Effector CD8-positive, alpha-beta T cell (primary cell): ENCODE data around the gene CFAP206.

Experiments used
- DNase-seq: peaks from one replicate; lab custom pipeline; 2025; lab: John Stamatoyannopoulos, UW
- total RNA-seq, 4 experiments: gene quantifications; one replicate each; lab custom pipeline; 2026; lab: John Stamatoyannopoulos, UW

Gene CFAP206, protein sequence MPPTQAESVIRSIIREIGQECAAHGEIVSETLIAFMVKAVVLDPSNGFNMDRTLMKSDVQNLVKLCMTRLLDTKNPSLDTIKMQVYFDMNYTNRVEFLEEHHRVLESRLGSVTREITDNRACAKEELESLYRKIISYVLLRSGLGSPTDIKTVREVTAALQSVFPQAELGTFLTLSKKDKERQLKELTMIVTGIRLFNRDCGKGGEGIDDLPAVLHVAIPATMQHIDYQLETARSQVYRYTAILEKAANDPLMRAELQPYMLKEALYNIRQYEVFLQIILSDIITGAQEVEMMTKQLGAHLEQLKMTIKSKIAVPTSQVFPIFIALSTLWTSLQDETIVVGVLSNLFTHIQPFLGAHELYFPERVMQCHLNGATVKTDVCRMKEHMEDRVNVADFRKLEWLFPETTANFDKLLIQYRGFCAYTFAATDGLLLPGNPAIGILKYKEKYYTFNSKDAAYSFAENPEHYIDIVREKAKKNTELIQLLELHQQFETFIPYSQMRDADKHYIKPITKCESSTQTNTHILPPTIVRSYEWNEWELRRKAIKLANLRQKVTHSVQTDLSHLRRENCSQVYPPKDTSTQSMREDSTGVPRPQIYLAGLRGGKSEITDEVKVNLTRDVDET
- total RNA-seq = 0 to 0.36 (median 0) reads per million in 4 experiments

DNA sequence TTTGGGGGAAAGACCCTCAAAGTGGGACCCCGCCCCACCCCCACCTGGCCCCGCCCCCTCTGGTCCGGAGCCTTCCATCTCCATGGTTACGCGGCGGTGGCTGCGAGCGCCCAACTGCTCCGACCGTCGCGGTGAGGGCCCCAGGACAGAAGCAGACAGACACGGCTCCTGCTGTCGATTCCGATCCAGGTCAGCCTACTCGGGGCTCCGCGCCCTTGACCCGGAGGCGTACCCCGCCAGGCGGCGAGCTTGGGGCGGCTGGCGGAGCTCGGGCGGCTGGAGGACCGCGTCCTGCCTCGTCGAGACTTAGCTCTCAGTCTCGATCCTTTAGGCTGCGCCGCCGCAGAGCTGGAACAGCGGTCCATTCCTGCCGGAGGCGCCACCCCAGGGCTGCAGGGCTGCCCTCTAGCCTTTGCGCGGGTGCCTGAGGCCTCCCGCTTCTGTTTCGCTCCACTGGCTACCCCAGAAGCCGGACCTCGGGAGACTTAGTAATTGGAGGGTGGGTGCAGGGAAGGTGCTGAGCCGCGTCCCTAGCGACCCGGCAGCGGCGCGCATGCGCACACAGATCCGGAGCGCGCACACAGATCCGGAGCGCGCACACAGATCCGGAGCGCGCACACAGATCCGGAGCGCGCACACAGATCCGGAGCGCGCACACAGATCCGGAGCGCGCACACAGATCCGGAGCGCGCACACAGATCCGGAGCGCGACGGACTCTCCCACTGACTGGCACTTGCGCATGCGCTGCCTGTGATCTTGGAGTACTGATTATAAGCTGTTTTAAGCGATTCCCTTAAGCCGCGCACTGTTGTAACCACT, at the start of gene CFAP206:
CFAP206 (plus strand) TSS at position 72 of the 820 bp plus-strand sequence. CDS start 1,868 bp downstream, outside the sequence.
- peak; percentile 80 for DNase-seq

DNA sequence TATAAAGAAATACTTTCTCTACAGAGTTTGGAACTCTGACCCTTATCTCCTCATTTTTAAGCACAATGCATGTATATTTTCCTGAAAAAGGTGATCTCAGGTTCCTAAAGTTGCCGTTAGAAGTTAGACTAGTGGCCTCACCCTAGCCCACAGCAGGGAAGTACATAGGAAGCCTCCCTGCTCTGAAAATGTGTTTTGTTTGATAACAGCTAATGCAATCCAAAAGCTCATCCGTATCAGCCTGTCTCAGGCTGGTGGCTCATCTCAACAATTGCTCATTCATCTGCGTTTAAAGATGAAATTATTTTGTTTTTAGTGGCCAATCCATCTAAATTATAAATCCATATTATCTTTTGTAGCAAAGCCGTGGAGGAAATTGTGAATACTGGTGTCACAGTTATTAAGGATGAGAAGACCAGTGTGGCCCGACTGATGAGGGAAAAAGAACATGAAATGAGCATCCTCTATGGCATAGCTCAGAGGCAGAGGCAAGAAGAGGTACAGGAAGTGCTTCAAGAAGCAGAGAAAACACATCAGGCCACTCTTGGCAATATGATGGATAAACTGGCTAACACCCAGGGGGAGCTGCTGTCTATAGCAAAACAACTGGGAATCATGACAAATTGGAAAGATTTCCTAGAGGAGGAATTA, 43.0 kb upstream of the CFAP206 start:
- no peak for DNase-seq

DNA sequence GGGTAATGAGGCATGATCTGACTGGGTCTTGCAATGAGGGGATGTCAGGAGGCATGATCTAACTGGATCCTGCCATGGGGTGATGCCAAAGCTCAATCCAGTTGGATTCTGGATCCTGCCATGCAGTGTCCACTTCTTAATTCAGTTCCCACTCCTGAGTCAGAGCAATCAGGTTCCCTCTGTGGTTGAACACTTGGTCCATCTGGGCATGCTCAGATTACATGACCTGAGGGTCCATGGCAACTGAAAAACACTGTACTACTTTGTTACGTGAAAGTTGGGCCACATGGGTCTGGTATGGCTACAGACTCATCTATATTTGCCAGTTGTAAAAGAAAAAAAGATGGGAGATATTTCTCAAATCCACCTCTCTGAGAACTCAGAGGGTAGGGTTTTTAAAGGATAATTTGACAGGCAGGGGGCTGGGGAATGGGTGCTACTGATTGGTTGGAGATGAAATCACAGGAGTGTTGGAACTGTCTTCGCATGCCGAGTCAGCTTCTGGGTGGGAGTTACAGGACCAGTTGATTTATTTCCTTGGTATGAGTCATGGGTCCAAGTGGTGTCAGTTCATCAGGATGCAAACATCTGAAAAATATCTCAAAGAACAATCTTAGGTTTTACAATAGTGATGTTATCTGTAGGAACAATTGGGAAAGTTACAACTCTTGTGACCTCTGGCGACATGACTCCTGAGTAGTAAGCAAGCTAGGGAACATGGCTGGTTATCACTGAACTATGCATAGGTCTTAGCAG, 41.5 kb upstream of the CFAP206 start:
- DNase-seq = no peak

DNA sequence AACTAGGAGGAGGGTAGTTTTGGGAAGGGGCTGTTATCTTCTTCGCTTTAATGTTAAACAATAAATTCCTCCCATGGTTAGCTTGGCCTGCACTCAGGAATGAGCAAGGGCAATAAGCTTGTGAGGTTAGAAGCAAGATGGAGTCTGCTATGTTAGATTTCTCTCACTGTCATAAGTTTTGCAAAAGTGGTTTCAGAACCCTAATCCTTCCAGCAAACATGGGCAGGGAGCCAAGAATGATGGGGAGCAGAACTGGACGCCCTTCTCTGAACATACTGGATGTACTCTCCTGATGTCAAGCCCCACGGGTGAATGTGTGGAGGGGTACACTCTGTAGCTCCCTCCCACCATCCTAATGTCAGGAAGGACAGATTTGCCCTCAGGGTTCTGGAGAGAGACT, 40.9 kb upstream of the CFAP206 start:
- DNase-seq = no peak

DNA sequence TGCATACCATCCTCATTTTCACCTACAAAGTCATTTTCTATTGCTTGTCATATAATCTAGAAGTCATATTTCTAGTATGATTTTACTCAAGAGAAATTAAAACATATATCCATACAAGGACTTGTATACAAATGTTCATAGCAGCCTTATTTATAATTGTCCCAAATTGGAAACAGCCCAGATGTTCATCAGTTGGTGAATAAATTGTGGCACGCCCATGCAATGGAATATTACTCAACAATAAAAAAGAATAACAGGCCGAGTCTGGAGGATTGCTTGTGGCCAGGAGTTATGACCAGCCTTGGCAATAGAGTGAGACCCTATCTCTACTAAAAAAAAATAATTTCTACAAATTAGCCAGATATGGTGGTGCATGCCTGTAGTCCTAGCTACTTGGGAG, 34.4 kb upstream of the CFAP206 start:
- DNase-seq = no peak

DNA sequence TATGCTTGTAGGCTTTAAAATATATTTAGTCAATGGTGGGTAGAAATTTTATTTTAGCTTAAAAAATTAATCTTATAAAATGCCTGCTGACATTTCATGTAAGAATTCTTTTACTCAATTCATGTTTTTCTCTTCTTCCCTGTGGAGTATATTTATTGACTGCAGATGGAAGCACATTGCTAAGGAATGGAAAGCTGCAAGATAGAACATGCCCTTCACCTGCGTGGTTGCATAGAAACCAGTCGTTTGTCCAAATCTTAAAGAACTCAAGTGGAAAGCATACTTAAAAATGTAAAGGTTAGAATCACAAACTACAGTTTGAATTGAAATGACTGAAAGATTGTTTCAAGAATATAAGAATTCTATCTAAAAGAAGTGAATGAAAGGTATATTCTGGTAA, 32.5 kb upstream of the CFAP206 start:
- no peak for DNase-seq

DNA sequence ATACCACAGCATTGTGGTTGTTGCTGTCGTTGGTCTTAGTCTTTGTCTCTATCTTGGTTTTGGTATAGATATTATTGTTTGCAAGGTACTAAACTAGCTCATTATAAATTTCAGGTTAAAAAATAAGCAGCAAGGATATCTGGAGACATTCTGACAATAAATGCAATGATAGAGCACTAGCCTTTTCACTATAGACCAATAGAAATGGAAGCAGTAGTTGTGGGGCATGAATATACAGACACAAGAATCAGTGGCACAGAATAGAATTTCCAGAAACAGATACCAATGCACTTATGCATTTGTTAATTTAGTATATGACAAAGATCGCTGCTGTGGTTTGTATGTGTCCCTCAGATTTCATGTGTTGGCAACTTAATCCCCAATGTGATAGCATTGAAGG, 31.1 kb upstream of the CFAP206 start:
- DNase-seq = no peak

DNA sequence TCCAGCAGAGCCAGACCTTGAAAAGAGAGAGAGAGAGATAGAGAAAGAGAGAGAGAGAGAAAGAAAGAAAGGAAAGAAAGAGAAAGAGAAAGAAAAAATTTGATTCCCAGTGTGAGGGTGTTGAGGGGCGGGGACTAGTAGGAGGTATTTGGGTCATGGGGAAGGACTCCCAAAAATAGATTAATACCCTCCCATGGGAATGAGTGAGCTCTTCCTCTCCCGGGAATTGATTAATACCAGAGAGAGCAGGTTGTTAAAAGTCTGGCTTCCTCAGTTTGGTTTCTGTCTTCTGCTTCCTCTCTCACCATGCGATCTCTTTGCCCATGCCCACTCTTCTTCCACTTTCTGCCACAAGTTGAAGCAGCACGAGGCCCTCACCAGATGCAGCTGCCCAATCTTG, 28.8 kb upstream of the CFAP206 start:
- no peak for DNase-seq

DNA sequence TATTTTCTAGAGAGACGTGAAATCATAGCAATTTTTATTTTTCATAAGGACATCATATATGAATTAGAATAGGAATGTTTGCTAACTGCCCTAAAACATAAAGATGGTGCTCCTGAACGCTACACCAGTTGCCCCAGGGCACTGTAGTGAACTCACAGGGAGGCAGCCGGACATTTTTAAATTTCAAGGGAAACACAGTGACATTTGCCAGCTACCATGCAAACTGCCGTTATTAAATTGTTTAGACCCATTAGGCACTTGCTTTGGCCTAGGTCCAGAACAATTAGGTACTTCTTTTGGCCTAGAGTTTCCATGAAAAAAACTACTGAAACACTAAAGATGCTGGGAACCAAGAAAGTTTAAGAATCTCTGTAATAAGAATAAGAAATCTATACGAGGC, 24.9 kb upstream of the CFAP206 start:
- DNase-seq = no peak

DNA sequence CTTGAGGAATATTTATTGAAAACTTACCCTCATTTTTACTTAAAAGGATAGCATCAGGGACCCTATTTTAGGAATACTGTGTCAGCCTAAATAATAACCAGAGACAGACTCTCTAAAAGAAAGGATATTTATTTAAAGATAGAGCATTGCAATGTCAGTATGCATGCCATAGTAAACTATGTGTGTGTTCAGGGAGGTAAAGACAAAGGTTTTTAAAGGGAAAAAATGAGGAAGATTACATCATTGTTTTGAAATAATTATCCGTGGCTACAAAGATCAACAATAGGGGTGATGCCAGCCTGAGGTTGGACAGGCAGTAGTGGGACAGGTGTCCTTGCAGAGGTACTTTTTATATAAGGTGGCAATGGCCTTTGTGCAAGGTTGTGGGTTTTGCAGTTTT, 23.7 kb upstream of the CFAP206 start:
- DNase-seq = no peak

DNA sequence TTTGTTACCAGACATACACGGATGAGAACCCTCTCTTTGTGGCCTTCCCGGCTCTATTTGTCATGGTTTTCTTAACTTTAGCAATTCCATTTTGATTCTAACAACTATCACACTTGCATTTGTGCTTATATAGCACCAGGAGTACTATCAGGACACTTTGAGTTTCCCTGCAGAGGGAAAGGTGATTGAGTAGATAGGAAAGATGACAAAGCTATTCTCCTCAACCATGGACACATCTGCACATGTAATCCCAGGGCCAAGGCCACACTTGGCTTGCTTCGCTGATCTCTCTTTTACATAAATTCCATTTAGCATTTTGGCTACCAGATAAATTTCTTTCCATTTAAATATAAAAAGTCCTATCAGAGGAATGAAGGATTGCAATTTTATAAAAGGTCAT, 23.3 kb upstream of the CFAP206 start:
- no peak for DNase-seq

DNA sequence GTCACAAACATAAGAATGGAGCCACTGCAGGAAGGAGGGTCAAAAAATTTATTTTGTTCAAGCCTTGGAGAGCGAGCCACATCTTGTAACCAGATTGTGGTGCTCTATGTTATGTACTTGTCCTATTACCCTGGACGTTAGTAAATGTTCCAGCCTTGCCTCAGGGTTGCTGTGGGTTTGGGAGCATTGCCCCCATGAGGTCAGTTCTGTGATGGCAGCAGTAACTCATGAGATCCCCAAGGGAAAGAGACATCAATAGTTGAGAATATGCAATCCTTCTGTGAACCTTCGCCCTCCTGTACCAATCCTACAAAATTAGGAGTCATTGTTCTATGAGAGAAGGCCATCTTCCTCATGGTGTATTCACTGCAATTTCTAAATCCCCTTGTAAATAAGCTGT, 16.4 kb upstream of the CFAP206 start:
- DNase-seq = no peak

DNA sequence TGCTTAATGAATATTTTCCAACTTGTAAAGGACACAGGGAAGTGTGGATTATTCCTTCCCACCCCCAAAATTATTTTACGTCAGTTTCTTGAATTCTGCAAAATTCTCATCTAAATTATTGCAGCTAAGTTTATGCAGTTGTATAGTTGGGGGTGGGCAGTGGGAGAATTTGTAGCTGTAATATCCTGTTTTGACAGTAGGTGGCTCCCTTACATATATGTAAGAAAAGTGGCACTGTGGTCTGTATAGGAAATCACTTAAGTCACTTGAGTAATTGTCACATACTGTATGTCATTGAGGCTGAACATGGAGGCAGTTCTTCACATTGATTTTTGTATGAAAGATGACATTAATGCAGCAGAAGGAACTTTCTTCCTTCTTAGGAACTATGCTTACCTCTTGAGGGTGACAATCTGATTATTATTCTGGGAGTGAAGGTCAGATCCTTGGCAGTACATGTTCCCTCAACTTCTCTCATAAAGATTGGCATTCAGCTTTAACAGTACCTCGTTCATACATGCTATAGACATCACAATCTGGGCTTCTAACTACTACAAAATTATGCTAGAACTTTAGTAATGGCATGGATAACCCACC, 14.6 kb upstream of the CFAP206 start:
- DNase-seq = no peak

DNA sequence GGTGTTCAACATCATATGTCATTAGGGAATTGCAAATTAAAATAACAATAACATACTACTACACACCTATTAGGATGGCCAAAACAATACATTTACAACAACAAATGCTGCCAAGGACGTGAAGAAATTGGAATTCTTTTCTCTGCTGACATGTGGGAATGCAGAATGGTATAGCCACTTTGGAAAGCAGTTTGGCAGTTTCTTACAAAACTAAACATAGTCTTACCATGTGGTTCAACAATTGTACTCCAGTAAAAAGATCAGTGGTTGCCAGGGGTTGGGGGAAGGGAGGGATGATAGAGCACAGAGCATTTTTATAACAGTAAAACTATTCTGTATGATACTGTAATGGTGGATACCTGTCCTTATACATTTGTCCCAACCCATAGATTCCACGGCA, 12.3 kb upstream of the CFAP206 start:
- DNase-seq = no peak

DNA sequence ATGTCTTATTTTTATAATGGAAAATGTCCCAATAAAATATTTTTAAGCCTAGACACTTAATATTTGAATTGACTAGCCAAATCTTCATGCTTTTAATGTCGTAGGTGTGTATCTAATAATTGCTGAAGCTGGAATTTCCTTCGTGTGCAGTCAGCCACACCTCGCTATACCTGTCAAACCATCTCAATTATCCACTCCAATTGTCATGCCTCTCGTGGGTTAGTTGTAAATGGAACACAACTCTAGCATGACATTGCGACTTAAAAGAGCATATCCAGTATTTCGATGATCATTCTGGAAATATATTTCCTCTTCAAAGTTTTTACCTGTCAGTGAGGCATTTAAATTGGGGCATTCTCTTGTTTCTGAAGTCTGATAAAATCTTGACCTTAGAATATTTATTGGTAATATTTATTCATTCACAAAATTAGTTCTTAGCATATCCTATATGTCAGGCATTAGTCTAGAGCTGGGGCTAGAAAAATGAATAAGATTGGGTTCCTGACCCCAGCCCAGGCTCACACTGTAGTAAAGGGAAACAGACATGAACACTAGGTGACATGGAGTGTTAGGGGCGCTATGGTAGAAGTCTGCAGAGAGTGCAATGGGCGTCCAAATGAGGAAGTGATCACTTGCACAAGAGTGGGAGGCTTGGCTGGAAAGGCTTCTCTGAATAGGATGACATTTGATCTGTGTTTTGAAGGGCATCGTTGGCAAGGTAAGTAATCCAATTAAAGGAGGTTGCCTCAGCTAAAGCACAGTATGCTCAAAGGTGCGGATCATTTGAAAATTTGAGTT, 11.0 kb upstream of the CFAP206 start:
- DNase-seq = no peak

DNA sequence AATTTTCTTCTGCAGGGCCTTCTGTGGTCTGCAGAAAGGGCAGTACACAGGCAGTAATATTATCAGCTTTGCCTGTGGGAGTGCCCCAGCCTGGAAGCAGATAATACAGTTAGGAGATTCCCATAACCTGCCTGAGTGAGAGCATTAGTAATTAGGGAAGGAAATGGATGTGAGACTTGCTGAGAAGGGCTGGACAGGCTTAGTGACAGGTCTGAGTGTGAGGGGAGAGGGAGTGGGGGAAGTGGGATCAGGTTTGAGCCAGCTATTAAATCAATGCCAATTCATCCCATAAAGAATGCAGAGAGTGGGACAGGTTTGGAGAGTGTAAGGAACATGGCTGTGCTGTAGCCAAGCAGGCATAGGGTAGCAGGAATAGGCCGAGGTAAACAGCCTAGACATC, 10.1 kb upstream of the CFAP206 start:
- no peak for DNase-seq

DNA sequence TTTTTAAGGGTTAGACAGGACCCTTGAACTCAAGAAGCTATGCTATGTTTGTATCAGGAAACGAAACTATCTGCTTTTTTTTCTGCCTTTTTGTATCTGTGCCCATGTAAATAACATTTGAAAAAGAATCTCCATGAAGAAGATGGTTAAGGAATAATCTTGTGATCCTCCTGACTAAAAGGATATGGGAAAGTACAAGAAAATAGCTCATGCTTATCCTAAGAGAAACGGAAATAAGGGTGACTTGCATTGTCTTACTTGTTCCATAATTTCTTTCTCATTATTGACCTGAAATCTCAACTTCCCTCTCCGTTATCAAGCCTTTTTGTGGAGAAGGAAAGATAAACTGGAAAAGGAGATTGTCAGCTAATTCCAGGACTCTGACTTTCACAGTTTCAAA, 5.9 kb upstream of the CFAP206 start:
- no peak for DNase-seq

DNA sequence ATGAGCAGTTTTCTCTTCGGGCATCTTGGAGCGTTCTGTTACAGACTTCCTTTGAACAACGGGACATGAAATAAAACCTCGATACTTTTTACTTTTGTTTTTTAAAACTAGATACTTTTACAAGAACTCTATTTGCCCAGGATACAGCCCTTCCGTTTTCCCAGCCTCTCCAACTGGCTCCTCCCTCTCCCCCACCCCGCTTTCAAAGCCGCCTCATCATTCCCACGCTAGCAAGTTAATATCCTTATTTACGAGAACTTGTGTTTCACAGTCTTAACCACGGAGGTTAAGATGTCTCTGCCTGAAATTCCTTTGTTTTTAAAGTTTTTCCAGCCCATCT, 241 bp upstream of the CFAP206 start:
- DNase-seq = no peak

DNA sequence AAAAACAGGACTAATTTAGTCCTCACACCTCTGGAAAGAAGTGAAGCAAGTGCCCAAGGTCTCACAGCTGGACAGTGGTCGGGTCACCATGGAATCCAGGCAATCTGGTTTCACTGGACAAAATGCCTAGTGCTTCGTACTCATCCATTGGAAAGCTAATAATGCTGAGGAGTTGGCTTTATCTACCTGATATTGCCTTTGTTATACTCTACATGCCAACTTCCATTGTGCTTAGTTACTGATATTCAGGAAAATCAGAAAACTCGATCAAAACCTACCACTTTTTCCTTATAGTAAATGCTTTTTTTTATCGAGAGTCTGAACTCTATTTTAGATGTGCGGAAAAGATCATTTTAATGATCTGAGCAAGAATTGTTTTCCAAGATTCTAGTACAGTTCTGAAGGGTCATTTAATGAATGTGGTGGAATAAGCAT, 966 bp downstream of the CFAP206 start:
- no peak for DNase-seq

DNA sequence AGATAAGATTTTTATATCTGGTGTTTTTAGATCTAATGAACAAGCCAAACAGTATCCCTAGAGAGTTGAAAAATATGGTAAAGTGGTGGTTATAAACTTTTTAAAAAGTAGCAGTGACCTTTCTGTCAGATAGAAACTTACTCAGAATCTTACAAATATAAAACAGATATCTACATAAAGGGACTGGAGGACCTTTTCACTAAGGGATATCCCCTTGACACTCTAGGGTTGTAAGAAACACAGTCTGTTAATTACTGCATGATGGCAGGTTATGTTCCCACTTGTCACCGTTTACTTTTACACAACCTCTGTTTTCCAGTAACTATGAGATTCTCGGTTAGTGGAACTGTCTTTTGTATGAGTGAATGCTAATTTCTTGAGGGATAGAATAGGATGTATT, 11.5 kb downstream of the CFAP206 start:
- DNase-seq = no peak
